Osteocyte (in vitro differentiated cells): ENCODE results near the gene BABAM2. TPM values are rescaled to one million over a fixed set of nuclear protein-coding genes. Genes with fewer than 3 reads are reported as not detected.
"Not testable (repeated sequence)": the region's sequence is repeated elsewhere in the genome, so short reads cannot be mapped to it uniquely, and the experiment has no call there.

Experiments used
- DNase-seq: peaks from one replicate; pipeline ENCODE4 v3.0.0; 2021; ENCODE audit warnings: mixed read lengths; ENCODE audit not compliant: unreplicated experiment; ENCODE audit errors: extremely low spot score
- H3K27ac Mint-ChIP-seq: one replicate; pipeline ENCODE4 v1.8.0; 2021; ENCODE audit warnings: mild to moderate bottlenecking, mixed read lengths; ENCODE audit not compliant: unreplicated experiment
- H3K27me3 Mint-ChIP-seq: one replicate; pipeline ENCODE4 v1.8.0; 2021; ENCODE audit warnings: mixed read lengths; ENCODE audit not compliant: unreplicated experiment
- H3K36me3 Mint-ChIP-seq: one replicate; pipeline ENCODE4 v1.8.0; 2021; ENCODE audit warnings: mixed read lengths; ENCODE audit not compliant: unreplicated experiment
- H3K4me1 Mint-ChIP-seq: one replicate; pipeline ENCODE4 v1.8.0; 2021; ENCODE audit warnings: mixed read lengths; ENCODE audit not compliant: unreplicated experiment
- H3K4me3 Mint-ChIP-seq: one replicate; pipeline ENCODE4 v1.8.0; 2021; ENCODE audit warnings: mild to moderate bottlenecking, moderate library complexity, mixed read lengths; ENCODE audit not compliant: unreplicated experiment
- H3K9me3 Mint-ChIP-seq: one replicate; pipeline ENCODE4 v1.8.0; 2021; ENCODE audit warnings: mixed read lengths; ENCODE audit not compliant: unreplicated experiment
- total RNA-seq: library from RNA; stranded (reverse); gene quantifications from 2 replicates; pipeline ENCODE4 v1.2.1, GENCODE V29; 2021
- TF ChIP-seq, protein P1 (sequence below): fragments of 200-600 bp; sonication (generic); IDR thresholded peaks from 2 replicates; pipeline ENCODE4 v1.5.0; 2021; ENCODE audit warnings: antibody characterized with exemption, mild to moderate bottlenecking, moderate library complexity

BABAM2 gene
- total RNA-seq, 1 donor from 2014 or later: 43.6 TPM

DNA sequence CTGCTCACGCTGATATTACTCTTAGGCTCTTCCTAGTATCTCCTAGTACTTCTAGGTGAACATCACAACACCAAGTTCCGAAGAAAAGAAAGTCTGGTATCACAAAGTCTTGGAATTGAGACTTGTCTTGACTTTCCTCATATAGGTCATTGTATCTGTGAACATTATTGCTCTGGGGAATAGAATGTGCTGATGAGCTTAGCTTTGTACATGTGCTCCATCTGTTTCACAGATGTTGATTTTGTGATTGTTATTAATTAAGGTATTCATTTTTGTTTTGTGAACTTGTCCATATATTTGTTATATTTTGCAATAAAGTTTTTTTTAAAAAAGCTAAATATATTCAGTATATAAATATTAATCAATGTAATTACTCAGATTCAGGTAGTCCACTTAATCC, 111.7 kb downstream of the BABAM2 start:
- Mint-ChIP-seq H3K4me1 (peaks cover 7% of the 10 kb centered on the region), H3K27ac (no peak overlapping the region), H3K27me3 (no peaks in the 10 kb centered on the region), H3K9me3 (peaks cover 12% of the 10 kb centered on the region), H3K36me3 (peaks cover 6% of the 10 kb centered on the region), H3K4me3 (no peak overlapping the region)
- no peak for DNase-seq
- TF ChIP-seq, protein P1, sequence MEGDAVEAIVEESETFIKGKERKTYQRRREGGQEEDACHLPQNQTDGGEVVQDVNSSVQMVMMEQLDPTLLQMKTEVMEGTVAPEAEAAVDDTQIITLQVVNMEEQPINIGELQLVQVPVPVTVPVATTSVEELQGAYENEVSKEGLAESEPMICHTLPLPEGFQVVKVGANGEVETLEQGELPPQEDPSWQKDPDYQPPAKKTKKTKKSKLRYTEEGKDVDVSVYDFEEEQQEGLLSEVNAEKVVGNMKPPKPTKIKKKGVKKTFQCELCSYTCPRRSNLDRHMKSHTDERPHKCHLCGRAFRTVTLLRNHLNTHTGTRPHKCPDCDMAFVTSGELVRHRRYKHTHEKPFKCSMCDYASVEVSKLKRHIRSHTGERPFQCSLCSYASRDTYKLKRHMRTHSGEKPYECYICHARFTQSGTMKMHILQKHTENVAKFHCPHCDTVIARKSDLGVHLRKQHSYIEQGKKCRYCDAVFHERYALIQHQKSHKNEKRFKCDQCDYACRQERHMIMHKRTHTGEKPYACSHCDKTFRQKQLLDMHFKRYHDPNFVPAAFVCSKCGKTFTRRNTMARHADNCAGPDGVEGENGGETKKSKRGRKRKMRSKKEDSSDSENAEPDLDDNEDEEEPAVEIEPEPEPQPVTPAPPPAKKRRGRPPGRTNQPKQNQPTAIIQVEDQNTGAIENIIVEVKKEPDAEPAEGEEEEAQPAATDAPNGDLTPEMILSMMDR: no peak

DNA sequence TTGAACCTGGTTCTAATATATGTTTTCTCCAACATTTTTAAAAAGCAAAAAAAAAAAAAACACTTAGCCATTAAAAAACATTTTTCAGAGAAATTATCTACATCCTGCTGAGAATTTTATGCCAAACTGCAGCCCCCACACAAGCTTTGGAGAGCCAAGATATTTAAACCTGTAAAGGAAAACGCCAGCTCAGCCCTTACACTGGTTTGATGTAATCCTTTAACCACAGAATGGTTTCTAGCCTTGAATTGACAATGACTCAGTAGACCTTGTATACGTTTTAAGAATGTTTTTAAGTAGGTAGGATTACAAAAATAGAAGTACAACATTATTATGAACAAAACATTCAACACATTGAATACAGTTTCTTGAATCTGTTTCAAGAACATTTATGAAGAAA, 113.6 kb downstream of the BABAM2 start:
- no peak for DNase-seq
- Mint-ChIP-seq H3K4me3 (no peak overlapping the region), H3K27ac (no peak overlapping the region), H3K9me3 (peaks cover 12% of the 10 kb centered on the region), H3K36me3 (peaks cover 6% of the 10 kb centered on the region), H3K27me3 (no peaks in the 10 kb centered on the region), H3K4me1 (peaks cover 7% of the 10 kb centered on the region)
- TF ChIP-seq, protein P1: no peak

DNA sequence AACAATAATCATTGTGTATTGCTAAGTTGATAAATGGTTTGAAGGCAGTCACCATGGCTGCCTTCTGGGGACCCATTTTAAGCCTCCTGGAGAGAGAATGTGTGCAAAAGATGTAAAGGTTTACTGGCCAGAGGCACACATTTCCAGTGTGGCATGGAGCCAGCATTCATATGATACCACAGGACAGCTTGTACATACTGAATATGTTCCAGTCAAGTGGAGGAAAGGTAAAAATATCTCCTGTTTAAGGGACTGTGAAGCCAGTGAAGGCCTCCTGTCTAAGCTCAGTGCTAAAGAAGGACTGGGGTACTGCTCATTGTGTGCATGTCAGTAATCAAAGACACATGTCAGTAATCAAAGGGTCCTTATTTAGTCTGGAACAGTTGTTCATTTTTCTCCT, 119.2 kb downstream of the BABAM2 start:
- H3K36me3 Mint-ChIP-seq: peaks cover 2% of the 10 kb centered on the region
- peaks cover 16% of the 10 kb centered on the region for H3K4me1 Mint-ChIP-seq
- TF ChIP-seq, protein P1: no peak
- H3K9me3 Mint-ChIP-seq: no peaks in the 10 kb centered on the region
- no peak for DNase-seq
- H3K27ac Mint-ChIP-seq: no peak overlapping the region
- no peaks in the 10 kb centered on the region for H3K27me3 Mint-ChIP-seq
- H3K4me3 Mint-ChIP-seq: no peak overlapping the region

DNA sequence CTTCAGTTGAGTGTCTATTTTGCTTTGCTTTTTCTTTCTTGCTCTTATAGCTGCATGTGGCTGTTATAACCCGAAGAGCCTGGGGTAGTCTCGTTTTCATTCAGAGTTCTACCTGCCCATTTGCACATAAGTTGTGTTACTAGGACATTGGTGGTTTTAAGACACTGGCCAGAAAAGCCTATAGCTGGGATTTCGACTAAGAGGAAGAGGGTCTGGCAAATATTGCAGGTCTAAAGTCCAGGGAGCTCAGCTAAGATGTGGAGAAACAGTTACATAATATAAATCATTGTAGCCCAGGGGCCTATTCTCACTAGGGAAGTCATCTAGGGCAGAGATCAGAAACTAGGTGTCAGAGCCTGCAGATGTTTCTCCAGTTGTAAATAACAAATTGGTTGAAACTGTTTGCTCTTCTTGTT, 120.8 kb downstream of the BABAM2 start:
- peaks cover 2% of the 10 kb centered on the region for H3K36me3 Mint-ChIP-seq
- TF ChIP-seq, protein P1: no peak
- H3K4me1 Mint-ChIP-seq: peaks cover 16% of the 10 kb centered on the region
- H3K4me3 Mint-ChIP-seq: no peak overlapping the region
- DNase-seq: no peak
- no peaks in the 10 kb centered on the region for H3K9me3 Mint-ChIP-seq
- H3K27ac Mint-ChIP-seq: no peak overlapping the region
- H3K27me3 Mint-ChIP-seq: no peaks in the 10 kb centered on the region

DNA sequence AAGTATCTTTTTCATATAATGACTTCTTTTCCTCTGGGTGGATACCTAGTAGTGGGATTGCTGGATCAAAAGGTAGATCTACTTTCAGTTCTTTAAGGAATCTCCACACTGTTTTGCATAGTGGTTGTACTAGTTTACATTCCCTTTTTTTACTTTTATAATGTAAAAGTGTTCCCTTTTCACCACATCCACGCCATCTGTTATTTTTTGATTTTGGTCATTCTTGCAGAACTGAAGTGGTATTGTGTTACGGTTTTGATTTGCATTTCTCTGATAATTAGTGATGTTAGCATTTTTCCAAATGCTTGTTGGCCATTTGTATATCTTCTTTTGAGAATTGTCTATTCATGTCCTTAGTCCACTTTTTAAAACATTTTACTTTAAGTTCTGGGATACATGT, 127.9 kb downstream of the BABAM2 start:
- H3K9me3 Mint-ChIP-seq: not testable (repeated sequence)

DNA sequence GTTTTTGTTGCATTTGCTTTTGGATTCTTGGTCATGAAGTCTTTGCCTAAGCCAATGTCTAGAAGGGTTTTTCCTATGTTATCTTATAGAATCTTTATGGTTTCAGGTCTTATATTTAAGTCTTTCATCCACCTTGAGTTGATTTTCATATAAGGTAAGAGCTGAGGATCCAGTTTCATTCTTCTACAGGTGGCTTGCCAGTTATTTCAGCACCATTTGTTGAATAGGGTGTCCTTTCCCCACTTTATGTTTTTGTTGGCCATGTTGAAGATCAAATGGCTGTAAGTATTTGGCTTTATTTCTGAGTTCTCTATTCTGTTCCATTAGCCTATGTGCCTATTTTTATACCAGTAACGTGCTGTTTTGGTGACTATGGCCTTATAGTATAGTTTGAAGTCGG, 129.0 kb downstream of the BABAM2 start:
- not testable (repeated sequence) for H3K27me3 Mint-ChIP-seq, DNase-seq, H3K27ac Mint-ChIP-seq, H3K9me3 Mint-ChIP-seq, H3K4me3 Mint-ChIP-seq, H3K36me3 Mint-ChIP-seq
- H3K4me1 Mint-ChIP-seq: peaks cover 23% of the 10 kb centered on the region

More for the DNA sequence above, 127.9 kb downstream of the BABAM2 start:
- H3K27ac Mint-ChIP-seq, H3K4me3 Mint-ChIP-seq, H3K36me3 Mint-ChIP-seq, DNase-seq, H3K27me3 Mint-ChIP-seq: not testable (repeated sequence)
- peaks cover 14% of the 10 kb centered on the region for H3K4me1 Mint-ChIP-seq
